ENCODE results near the gene SUN1. TPM values are rescaled to one million over a fixed set of nuclear protein-coding genes. Genes with fewer than 3 reads are reported as not detected.

Gene SUN1
- polyA plus RNA-seq, 1 donor = 128 TPM

DNA sequence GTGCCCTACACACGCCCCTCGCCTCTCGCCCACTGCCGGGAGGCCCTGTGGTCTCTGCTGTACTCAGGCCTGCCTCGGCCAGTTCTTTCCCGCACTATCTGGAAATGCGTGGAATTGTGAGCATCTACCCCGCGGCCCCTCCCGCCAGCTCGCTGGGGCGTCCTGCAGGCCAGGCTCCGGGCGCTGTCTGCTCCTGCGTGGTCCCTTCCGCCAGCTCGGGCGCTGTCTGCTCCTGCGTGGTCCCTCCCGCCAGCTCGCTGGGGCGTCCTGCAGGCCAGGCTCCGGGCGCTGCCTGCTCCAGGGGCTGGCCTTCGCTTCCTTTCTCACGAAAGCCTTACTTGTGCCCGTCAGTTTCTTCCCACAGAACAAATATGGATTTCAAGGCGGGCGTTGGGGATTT, 59.0 kb downstream of the SUN1 start:
- no peak overlapping the region for H3K27ac ChIP-seq (ENCODE audit: low read length)
- no peak overlapping the region for H3K4me3 ChIP-seq (ENCODE audit: low read length)
- H3K4me1 ChIP-seq (ENCODE audit: control insufficient read depth, insufficient read depth, low read length) = no peaks in the 10 kb centered on the region
- WGBS (ENCODE audit: insufficient coverage, low lambda C conversion rate) = no CpG with 5 or more reads among the region's 29 CpGs
- H3K9me3 ChIP-seq (ENCODE audit: control insufficient read depth, low read depth, low read length) = peaks cover 47% of the 10 kb centered on the region
- no peak for DNase-seq
- H3K27me3 ChIP-seq (ENCODE audit: control insufficient read depth, insufficient read depth, low read length) = no peaks in the 10 kb centered on the region
- H3K36me3 ChIP-seq (ENCODE audit: control insufficient read depth, insufficient read depth, low read length) = peaks cover 92% of the 10 kb centered on the region

DNA sequence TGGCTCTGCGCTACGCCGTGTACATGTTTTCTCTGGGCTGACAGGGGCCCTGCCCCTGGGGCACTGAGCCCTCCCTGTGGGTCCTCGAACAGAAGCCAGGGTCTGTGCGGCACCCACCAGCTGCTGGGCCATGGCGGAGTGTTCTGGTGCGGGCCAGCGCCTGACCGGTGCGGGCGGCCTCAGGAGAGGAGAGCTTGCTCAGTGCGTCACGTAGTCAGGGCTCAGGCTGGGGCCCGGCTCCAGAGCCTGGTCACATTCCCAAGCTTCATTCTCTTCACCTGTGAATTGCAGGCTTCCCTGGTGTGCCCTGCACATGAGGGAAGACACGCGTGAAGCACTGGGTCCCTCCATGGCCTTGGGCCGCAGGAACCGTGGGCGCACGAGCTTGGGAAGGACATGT, 59.5 kb downstream of the SUN1 start:
- no peaks in the 10 kb centered on the region for H3K4me1 ChIP-seq (ENCODE audit: control insufficient read depth, insufficient read depth, low read length)
- DNase-seq = no peak
- H3K9me3 ChIP-seq (ENCODE audit: control insufficient read depth, low read depth, low read length) = peaks cover 52% of the 10 kb centered on the region
- H3K36me3 ChIP-seq (ENCODE audit: control insufficient read depth, insufficient read depth, low read length) = peaks cover 91% of the 10 kb centered on the region
- no peak overlapping the region for H3K4me3 ChIP-seq (ENCODE audit: low read length)
- no peaks in the 10 kb centered on the region for H3K27me3 ChIP-seq (ENCODE audit: control insufficient read depth, insufficient read depth, low read length)
- no CpG with 5 or more reads among the region's 20 CpGs for WGBS (ENCODE audit: insufficient coverage, low lambda C conversion rate)
- no peak overlapping the region for H3K27ac ChIP-seq (ENCODE audit: low read length)

DNA sequence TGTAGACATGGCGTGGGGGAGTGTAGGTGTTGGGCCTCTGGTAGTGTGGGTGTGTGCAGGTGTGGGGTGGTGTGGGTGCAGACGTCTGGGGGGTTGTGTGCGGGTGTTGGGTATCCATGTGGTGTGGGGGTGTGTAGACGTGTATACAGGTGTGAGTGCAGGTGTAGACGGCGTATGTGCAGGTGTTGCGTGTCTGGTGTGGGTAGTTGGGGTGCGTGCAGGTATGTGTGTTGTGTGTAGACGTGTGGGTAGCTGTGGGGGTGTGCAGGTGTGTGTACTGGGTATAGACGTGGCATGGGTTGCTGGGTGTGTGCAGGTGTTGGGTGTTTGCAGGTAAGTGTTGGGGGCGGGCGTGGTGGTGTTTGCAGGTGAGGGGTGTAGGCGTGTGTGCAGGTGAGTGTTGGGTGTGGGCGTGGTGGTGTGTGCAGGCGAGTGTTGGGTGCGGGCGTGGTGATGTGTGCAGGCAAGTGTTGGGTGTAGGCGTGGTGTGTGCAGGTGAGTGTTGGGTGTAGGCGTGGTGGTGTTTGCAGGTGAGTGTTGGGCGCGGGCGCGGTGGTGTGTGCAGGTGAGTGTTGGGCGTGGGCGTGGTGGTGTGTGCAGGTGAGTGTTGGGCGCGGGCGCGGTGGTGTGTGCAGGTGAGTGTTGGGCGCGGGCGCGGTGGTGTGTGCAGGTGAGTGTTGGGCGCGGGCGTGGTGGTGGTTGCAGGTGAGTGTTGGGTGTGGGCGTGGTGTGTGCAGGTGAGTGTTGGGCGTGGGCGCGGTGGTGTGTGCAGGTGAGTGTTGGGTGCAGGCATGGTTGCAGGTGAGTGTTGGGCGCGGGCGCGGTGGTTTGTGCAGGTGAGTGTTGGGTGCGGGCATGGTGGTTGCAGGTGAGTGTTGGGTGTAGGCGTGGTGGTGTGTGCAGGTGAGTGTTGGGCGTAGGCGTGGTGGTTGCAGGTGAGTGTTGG, 60.6 kb downstream of the SUN1 start:
- H3K4me3 ChIP-seq (ENCODE audit: low read length) = no peak overlapping the region
- peaks cover 2% of the 10 kb centered on the region for H3K4me1 ChIP-seq (ENCODE audit: control insufficient read depth, insufficient read depth, low read length)
- DNase-seq = no peak
- H3K36me3 ChIP-seq (ENCODE audit: control insufficient read depth, insufficient read depth, low read length) = peaks cover 91% of the 10 kb centered on the region
- peaks cover 53% of the 10 kb centered on the region for H3K9me3 ChIP-seq (ENCODE audit: control insufficient read depth, low read depth, low read length)
- no CpG with 5 or more reads among the region's 48 CpGs for WGBS (ENCODE audit: insufficient coverage, low lambda C conversion rate)
- no peak overlapping the region for H3K27ac ChIP-seq (ENCODE audit: low read length)
- H3K27me3 ChIP-seq (ENCODE audit: control insufficient read depth, insufficient read depth, low read length) = no peaks in the 10 kb centered on the region

DNA sequence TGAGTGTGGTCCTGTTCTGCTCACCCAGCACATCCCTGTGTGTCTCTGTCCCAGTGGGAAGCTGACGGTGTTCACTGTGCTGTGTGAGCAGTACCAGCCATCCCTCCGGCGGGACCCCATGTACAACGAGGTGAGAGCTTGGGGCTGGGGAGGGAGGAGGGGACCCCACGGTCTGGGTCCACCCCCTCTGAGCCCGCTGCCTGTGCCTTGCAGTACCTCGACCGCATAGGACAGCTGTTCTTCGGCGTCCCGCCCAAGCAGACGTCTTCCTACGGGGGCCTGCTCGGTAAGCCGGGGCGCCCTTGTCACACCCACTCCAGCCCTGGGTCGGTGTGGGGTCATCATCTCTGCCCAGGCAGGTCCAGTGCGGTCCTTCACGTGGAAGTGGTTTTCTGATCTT, 61.4 kb downstream of the SUN1 start:
- H3K4me1 ChIP-seq (ENCODE audit: control insufficient read depth, insufficient read depth, low read length) = peaks cover 2% of the 10 kb centered on the region
- H3K27ac ChIP-seq (ENCODE audit: low read length) = no peak overlapping the region
- peaks cover 90% of the 10 kb centered on the region for H3K36me3 ChIP-seq (ENCODE audit: control insufficient read depth, insufficient read depth, low read length)
- H3K9me3 ChIP-seq (ENCODE audit: control insufficient read depth, low read depth, low read length) = peaks cover 53% of the 10 kb centered on the region
- no peak for DNase-seq
- no peaks in the 10 kb centered on the region for H3K27me3 ChIP-seq (ENCODE audit: control insufficient read depth, insufficient read depth, low read length)
- H3K4me3 ChIP-seq (ENCODE audit: low read length) = no peak overlapping the region
- no CpG with 5 or more reads among the region's 19 CpGs for WGBS (ENCODE audit: insufficient coverage, low lambda C conversion rate)

DNA sequence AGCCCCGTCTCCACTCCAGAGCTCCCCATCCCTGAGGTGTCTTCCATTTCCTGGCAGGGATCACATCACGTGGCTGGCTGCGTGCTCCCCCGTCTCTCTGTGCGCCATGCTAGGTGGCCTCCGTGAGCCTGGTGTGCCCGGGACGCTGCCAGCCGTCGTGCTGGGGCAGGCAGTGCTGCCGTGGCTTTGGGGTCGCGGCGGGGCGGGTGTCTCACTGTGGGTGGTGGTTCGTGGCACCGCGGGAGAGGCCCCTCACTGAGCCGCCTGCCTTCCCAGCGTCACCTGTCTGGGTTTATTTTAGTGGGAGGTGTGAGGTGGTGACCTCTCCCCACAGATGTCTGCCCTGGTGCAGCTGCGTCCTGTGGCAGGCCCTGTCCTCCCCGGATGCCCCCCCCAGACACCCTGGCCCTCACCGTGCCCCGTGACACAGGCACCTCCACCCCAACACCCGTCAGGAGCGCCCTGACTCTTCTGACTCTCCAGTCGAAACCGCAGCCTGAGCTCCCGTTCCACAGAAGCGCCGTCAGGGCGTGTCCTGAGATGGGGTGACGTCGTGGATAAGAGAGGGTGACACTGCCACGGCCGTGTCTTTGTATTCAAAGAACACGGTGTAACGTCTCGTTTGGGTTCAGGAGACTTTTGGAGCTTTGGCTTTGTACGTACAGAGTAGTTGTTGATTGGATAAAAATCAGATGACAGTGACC, 62.0 kb downstream of the SUN1 start:
- Histone ChIP-seq H3K27ac (ENCODE audit: low read length) (no peak overlapping the region), H3K4me3 (ENCODE audit: low read length) (no peak overlapping the region), H3K9me3 (ENCODE audit: control insufficient read depth, low read depth, low read length) (peaks cover 58% of the 10 kb centered on the region), H3K27me3 (ENCODE audit: control insufficient read depth, insufficient read depth, low read length) (no peaks in the 10 kb centered on the region), H3K36me3 (ENCODE audit: control insufficient read depth, insufficient read depth, low read length) (peaks cover 90% of the 10 kb centered on the region), H3K4me1 (ENCODE audit: control insufficient read depth, insufficient read depth, low read length) (peaks cover 2% of the 10 kb centered on the region)
- no peak for DNase-seq
- WGBS (ENCODE audit: insufficient coverage, low lambda C conversion rate) = 93% methylated on average over 4 of the region's 40 CpGs

DNA sequence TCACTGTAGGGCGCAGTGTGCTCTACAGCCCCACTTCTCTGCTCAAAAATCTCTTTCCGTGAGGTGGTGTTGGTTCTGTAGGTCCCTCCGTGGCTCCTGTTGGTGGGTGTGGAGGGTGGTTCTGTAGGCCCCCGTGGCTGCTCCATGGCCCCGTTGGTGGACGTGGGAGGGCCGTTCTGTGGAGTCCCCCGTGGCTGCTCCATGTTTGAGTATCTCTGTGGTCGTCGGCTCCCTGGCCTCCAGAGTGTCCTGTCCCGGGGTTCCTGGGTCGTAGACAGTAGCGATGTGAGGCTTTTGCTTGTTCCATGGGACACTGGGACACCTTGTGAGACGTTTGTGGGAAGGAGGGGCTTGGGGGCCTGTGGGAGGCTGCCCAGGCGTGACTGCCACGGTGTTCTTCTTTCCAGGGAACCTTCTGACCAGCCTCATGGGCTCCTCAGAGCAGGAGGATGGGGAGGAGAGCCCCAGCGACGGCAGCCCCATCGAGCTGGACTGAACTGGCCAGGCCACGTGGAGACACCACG, 62.7 kb downstream of the SUN1 start:
- Histone ChIP-seq H3K4me3 (ENCODE audit: low read length) (no peak overlapping the region), H3K36me3 (ENCODE audit: control insufficient read depth, insufficient read depth, low read length) (peaks cover 95% of the 10 kb centered on the region), H3K27me3 (ENCODE audit: control insufficient read depth, insufficient read depth, low read length) (no peaks in the 10 kb centered on the region), H3K9me3 (ENCODE audit: control insufficient read depth, low read depth, low read length) (peaks cover 58% of the 10 kb centered on the region), H3K27ac (ENCODE audit: low read length) (no peak overlapping the region), H3K4me1 (ENCODE audit: control insufficient read depth, insufficient read depth, low read length) (peaks cover 2% of the 10 kb centered on the region)
- WGBS (ENCODE audit: insufficient coverage, low lambda C conversion rate) = 80% methylated on average over 2 of the region's 21 CpGs
- DNase-seq = no peak

DNA sequence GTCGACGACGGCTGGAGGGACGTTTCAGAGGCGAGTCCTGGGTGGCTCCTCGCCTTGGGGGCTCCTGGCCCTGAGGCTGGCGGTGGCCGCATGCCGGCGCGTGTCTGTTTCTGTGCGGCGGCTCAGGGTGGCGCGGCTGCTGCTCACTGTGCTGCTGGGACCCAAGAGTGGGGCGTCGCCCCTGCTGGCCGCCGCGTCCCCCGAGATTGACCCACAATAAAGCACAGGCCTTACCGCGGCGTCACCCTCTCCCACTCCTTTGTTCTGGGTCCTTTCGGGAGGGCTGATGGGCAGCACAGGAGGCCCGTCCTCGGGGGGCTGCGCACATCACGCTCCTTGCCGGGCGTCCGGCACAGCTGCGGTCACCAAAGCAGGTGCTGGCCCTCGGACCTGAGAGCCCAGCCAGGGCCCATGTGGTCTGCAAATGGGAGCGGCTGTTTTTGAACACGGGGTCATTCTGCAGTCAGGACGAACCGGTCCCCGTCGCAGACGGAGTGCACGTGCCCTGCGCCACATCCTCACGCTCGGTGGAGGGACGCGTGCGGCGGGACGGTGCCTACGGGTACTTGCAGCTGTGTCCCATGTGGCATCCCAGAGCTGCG, 63.3 kb downstream of the SUN1 start:
- no peak overlapping the region for H3K4me3 ChIP-seq (ENCODE audit: low read length)
- peaks cover 58% of the 10 kb centered on the region for H3K9me3 ChIP-seq (ENCODE audit: control insufficient read depth, low read depth, low read length)
- peaks cover 92% of the 10 kb centered on the region for H3K36me3 ChIP-seq (ENCODE audit: control insufficient read depth, insufficient read depth, low read length)
- DNase-seq = no peak
- H3K27ac ChIP-seq (ENCODE audit: low read length) = no peak overlapping the region
- no peaks in the 10 kb centered on the region for H3K27me3 ChIP-seq (ENCODE audit: control insufficient read depth, insufficient read depth, low read length)
- H3K4me1 ChIP-seq (ENCODE audit: control insufficient read depth, insufficient read depth, low read length) = peaks cover 2% of the 10 kb centered on the region
- WGBS (ENCODE audit: insufficient coverage, low lambda C conversion rate) = no CpG with 5 or more reads among the region's 52 CpGs

DNA sequence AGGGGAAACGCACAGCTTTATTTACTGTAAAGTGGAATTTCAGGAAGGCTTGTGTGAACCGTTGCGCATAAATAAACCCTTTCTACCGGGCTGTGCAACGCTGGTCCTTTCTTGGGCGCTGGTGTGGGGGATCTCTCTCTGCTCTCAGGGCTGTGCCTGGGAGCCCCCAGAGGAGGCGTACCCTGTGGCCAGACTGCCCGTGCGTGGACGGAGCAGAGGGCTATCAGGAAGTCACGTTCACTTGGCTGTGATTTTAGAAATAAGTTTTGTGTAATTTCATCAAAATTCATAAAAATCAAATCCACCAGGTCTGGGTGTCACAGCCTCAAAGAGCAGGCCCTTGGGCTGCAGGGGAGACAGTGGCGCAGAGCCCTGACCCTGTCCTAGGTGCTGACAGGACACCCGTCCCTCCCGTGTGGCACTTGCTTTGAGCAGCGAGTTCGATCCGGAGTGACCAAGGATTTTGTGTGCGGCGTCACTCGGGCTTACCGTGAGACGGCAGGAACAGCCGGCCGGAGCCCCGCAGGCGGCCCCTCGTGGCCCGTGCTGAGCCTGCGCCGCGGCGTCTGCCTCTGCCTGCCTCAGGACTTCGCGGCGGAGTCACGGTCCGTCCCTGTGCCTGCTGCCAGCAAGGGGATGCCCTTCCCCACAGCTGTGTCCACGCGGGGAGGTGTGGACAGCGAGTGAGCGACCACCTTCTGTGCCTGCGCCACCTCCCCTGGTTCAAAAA, 64.2 kb downstream of the SUN1 start:
- WGBS (ENCODE audit: insufficient coverage, low lambda C conversion rate) = no CpG with 5 or more reads among the region's 42 CpGs

DNA sequence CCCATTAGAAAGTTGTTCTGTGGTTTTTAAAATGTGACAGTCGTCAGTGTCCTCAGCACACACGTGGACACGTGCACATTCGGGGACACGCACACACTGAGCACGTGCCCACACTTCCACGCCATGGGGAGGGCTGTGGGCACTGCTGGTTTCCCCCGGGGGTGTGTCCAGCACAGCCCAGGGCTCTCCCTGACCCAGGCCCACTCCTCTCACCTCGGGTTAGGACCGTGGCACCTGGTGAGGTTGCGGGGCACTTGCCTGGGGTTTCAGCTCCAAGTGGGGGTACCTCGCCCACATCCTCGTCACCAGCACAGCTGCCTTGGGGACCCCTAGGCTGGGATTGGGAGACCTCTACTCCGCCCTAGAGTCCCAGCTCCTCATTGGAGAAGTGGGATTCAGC, 64.8 kb downstream of the SUN1 start:
- H3K4me1 ChIP-seq (ENCODE audit: control insufficient read depth, insufficient read depth, low read length) = peaks cover 13% of the 10 kb centered on the region
- no peak overlapping the region for H3K4me3 ChIP-seq (ENCODE audit: low read length)
- H3K9me3 ChIP-seq (ENCODE audit: control insufficient read depth, low read depth, low read length) = peaks cover 48% of the 10 kb centered on the region
- no peak overlapping the region for H3K27ac ChIP-seq (ENCODE audit: low read length)
- WGBS (ENCODE audit: insufficient coverage, low lambda C conversion rate) = no CpG with 5 or more reads among the region's 14 CpGs
- peaks cover 80% of the 10 kb centered on the region for H3K36me3 ChIP-seq (ENCODE audit: control insufficient read depth, insufficient read depth, low read length)
- no peaks in the 10 kb centered on the region for H3K27me3 ChIP-seq (ENCODE audit: control insufficient read depth, insufficient read depth, low read length)
- no peak for DNase-seq

More for the DNA sequence above, 64.2 kb downstream of the SUN1 start:
- H3K36me3 ChIP-seq (ENCODE audit: control insufficient read depth, insufficient read depth, low read length) = peaks cover 86% of the 10 kb centered on the region
- H3K4me1 ChIP-seq (ENCODE audit: control insufficient read depth, insufficient read depth, low read length) = peaks cover 9% of the 10 kb centered on the region
- H3K9me3 ChIP-seq (ENCODE audit: control insufficient read depth, low read depth, low read length) = peaks cover 54% of the 10 kb centered on the region
- H3K4me3 ChIP-seq (ENCODE audit: low read length) = no peak overlapping the region
- no peaks in the 10 kb centered on the region for H3K27me3 ChIP-seq (ENCODE audit: control insufficient read depth, insufficient read depth, low read length)
- H3K27ac ChIP-seq (ENCODE audit: low read length) = no peak overlapping the region
- DNase-seq = no peak

Measured in large intestine (tissue), 3 donors.